ENCODE results near the gene IGSF21. TPM values are rescaled to one million over a fixed set of nuclear protein-coding genes. Genes with fewer than 3 reads are reported as not detected.
A peak's percentile ranks its signal among the peaks of the same experiment; 100 is the strongest.

Gene IGSF21
- polyA plus RNA-seq, 1 of the 3 experiments (the other 2 are of a cell fraction) = not detected

- H3F3A ChIP-seq (replicated peaks; ENCODE audit: insufficient read depth) = no peaks in the 10 kb centered on the region
- DNase-seq = peak; percentile 77
- peak overlapping the region in 1 of 2 experiments; percentile 98; a peak in 2 of 4 replicates for H3K27ac ChIP-seq (ENCODE audit: low read depth in 2 of 2, low read length in 1 of 2)
- H4K20me1 ChIP-seq (ENCODE audit: insufficient read depth) = no peaks in the 10 kb centered on the region
- no peak overlapping the region for H3K9ac ChIP-seq
- H3K27me3 ChIP-seq (ENCODE audit: insufficient read depth) = no peaks in the 10 kb centered on the region
- ChIA-PET CTCF (interaction anchor here (0.6 to 1.7 kb wide), 8 partner anchors 15 to 441 kb away, joined by 3 to 8 read pairs (median 3); partner anchors contain the start of gene IGSF21), POLR2A (interaction anchor here (0.9 to 1.6 kb wide), 3 partner anchors 25 to 200 kb away, joined by 5 to 6 read pairs (median 6); no protein-coding TSS in a partner anchor)
- WGBS (ENCODE audit: low lambda C conversion rate) = 15% methylated on average over 6 of the region's 6 CpGs
- no peaks in the 10 kb centered on the region for H3K9me3 ChIP-seq
- H3K9me2 ChIP-seq = no peaks in the 10 kb centered on the region
- no peak overlapping the region for H2AFZ ChIP-seq (ENCODE audit: low read depth)
- H3K36me3 ChIP-seq (replicated peaks in 1 of 2; ENCODE audit: control insufficient read depth in 1 of 2, insufficient read depth in 2 of 2, low read length in 1 of 2) = no peaks in the 10 kb centered on the region
- peaks cover 0 to 53% of the 10 kb centered on the region in 2 experiments; a peak in 2 of 4 replicates for H3K4me1 ChIP-seq (ENCODE audit: control insufficient read depth in 1 of 2, insufficient read depth in 2 of 2, low read depth in 1 of 2, low read length in 1 of 2)
- H3K4me2 ChIP-seq = no peak overlapping the region
- no peaks in the 10 kb centered on the region for H3K79me2 ChIP-seq (ENCODE audit: insufficient read depth)
- no peak overlapping the region for H3K4me3 ChIP-seq (ENCODE audit: low read depth in 2 of 2, low read length in 1 of 2)
- 0 out of 2 replicates have a peak, but pooled peaks have one; percentile 22 for TF ChIP-seq POLR2AphosphoS5 (IDR thresholded peaks at IDR 0.05; ENCODE audit: low read depth, low read length)
- TF ChIP-seq CHD2 (IDR thresholded peaks at IDR 0.05; ENCODE audit: low read length, partially characterized antibody) = peak; percentile 87
- no peak for TF ChIP-seq SIN3A (IDR thresholded peaks at IDR 0.05; ENCODE audit: borderline replicate concordance, low read depth, low read length)
- no peak for TF ChIP-seq YY1 (IDR thresholded peaks at IDR 0.05; ENCODE audit: low read depth)
- TF ChIP-seq GABPA (IDR thresholded peaks at IDR 0.05; ENCODE audit: low read depth) = no peak
- peak in 1 of 2 experiments; percentile 97; a peak in 2 of 4 replicates for TF ChIP-seq EP300 (IDR thresholded peaks at IDR 0.05; ENCODE audit: borderline replicate concordance in 1 of 2, low read depth in 1 of 2, low read length in 1 of 2)
- no peak for TF ChIP-seq TEAD4 (IDR thresholded peaks at IDR 0.05; ENCODE audit: borderline replicate concordance, insufficient read depth)
- no peak for TF ChIP-seq ELF1 (IDR thresholded peaks at IDR 0.05)
- TF ChIP-seq RCOR1 (IDR thresholded peaks at IDR 0.05; ENCODE audit: low read length) = peak; percentile 93
- no peak for TF ChIP-seq EZH2phosphoT487 (IDR thresholded peaks at IDR 0.05; ENCODE audit: borderline replicate concordance, low read depth)
- TF ChIP-seq USF1 (IDR thresholded peaks at IDR 0.05; ENCODE audit: borderline replicate concordance, low read depth) = no peak
- TF ChIP-seq MAX (IDR thresholded peaks at IDR 0.05; ENCODE audit: low read depth) = no peak
- TF ChIP-seq REST (IDR thresholded peaks at IDR 0.05; ENCODE audit: low read depth, low read length) = no peak
- TF ChIP-seq ZBTB33 (IDR thresholded peaks at IDR 0.05; ENCODE audit: borderline replicate concordance, low read depth) = no peak
- peak; percentile 32; the same call in 1 of the 2 replicates for TF ChIP-seq SMC3 (IDR thresholded peaks at IDR 0.05; ENCODE audit: low read depth, low read length)
- no peak for TF ChIP-seq RXRA (IDR thresholded peaks at IDR 0.05; ENCODE audit: borderline replicate concordance, low read depth)
- peak; percentile 43 for TF ChIP-seq RAD21 (IDR thresholded peaks at IDR 0.05; ENCODE audit: low read length)
- no peak for TF ChIP-seq USF2 (IDR thresholded peaks at IDR 0.05; ENCODE audit: borderline replicate concordance, low read depth, low read length)
- TF ChIP-seq NRF1 (IDR thresholded peaks at IDR 0.05; ENCODE audit: low read depth, low read length) = no peak
- peak; percentile 91 for TF ChIP-seq FOXJ3 (CRISPR knock-in tag; IDR thresholded peaks at IDR 0.05)
- TF ChIP-seq NFIC (IDR thresholded peaks at IDR 0.05; ENCODE audit: borderline replicate concordance) = no peak
- no peak for TF ChIP-seq FOXM1 (IDR thresholded peaks at IDR 0.05; ENCODE audit: low read depth)
- no peak for TF ChIP-seq TAF1 (IDR thresholded peaks at IDR 0.05; ENCODE audit: borderline replicate concordance, low read depth, low read length)
- no peak for TF ChIP-seq JUND (IDR thresholded peaks at IDR 0.05)
- TF ChIP-seq MXI1 (IDR thresholded peaks at IDR 0.05; ENCODE audit: low read depth, low read length) = peak; percentile 57; the same call in 1 of the 2 replicates
- TF ChIP-seq FOSL2 (IDR thresholded peaks at IDR 0.05; ENCODE audit: borderline replicate concordance, low read depth) = no peak
- no peak for TF ChIP-seq MEF2A (IDR thresholded peaks at IDR 0.05; ENCODE audit: borderline replicate concordance, low read depth)
Observed at GRCh38 chr1:18134324-18135046, 26.9 kb downstream of the IGSF21 start.
